ENCODE data around the gene ZNF774. TPM values are rescaled to one million over a fixed set of nuclear protein-coding genes. Genes with fewer than 3 reads are reported as not detected.
A peak's percentile ranks its signal among the peaks of the same experiment; 100 is the strongest.

Gene ZNF774
- total and polyA plus RNA-seq, 2 of the 13 experiments (the other 11 are each of a cell fraction or from before 2014, with no cell fraction given) = 0.59 to 1.4 TPM

DNA sequence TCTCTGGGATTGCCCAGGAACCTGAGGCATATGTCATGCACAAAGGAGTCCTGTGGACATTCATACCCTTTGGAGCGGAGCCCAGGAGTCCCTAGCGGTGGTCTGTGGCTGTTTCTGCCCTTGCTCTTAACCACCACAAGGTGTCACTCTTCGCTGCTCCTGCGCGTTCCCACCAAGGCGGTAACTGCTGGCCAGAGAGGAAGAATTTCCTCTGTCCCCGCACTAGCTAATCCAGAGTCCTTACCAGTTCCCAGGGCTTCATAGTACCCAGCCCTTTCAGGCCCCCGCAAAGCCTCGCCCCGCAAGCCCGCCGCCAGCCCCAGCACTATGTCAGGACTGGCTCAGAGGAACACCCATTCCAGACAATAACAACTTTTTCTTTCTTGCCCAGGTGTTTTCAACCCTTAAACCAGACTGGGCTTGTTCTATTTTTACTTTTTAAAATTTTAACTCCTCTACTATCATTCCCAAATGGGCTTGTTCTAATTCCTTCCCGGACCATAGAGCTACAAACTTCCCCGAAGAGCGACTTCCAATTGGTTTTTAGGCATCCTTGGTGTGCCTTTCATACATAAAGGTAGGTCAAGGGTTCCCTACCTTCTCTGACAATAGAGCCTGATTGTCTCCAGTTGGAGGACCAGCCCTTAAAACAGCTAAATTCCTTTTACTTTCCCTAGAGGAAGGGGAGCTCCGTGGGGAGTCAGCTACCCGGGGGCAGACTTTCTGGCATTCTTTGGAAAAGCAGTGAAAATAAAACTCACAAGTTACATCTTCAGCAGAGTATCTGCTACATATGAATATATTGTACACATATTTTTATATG is 31.8 kb upstream of the ZNF774 start (continued):
- peak; percentile 74; a peak in 3 of 4 replicates for TF ChIP-seq HMGXB4 (CRISPR knock-in tag; IDR thresholded peaks at IDR 0.05; ENCODE audit: borderline replicate concordance in 1 of 2, low read depth in 1 of 2)
- 0 out of 2 replicates have a peak, but pooled peaks have one; percentile 38 for TF ChIP-seq ZFP37 (CRISPR knock-in tag; IDR thresholded peaks at IDR 0.05; ENCODE audit: borderline replicate concordance)
- 0 out of 2 replicates have a peak, but pooled peaks have one; percentile 19 for TF ChIP-seq BORCS8-MEF2B (CRISPR knock-in tag; IDR thresholded peaks at IDR 0.05)
- peak; percentile 16; the same call in 1 of the 2 replicates for TF ChIP-seq ZNF331 (CRISPR knock-in tag; IDR thresholded peaks at IDR 0.05)
- 0 out of 2 replicates have a peak, but pooled peaks have one; percentile 29 for TF ChIP-seq ELF1 (CRISPR knock-in tag; IDR thresholded peaks at IDR 0.05)
- no peak for TF ChIP-seq ZBTB7A (CRISPR knock-in tag; IDR thresholded peaks at IDR 0.05)
- TF ChIP-seq, protein P1, sequence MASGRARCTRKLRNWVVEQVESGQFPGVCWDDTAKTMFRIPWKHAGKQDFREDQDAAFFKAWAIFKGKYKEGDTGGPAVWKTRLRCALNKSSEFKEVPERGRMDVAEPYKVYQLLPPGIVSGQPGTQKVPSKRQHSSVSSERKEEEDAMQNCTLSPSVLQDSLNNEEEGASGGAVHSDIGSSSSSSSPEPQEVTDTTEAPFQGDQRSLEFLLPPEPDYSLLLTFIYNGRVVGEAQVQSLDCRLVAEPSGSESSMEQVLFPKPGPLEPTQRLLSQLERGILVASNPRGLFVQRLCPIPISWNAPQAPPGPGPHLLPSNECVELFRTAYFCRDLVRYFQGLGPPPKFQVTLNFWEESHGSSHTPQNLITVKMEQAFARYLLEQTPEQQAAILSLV (CRISPR knock-in tag; IDR thresholded peaks at IDR 0.05; ENCODE audit: borderline replicate concordance) = 0 out of 2 replicates have a peak, but pooled peaks have one; percentile 43
- TF ChIP-seq, protein P2, sequence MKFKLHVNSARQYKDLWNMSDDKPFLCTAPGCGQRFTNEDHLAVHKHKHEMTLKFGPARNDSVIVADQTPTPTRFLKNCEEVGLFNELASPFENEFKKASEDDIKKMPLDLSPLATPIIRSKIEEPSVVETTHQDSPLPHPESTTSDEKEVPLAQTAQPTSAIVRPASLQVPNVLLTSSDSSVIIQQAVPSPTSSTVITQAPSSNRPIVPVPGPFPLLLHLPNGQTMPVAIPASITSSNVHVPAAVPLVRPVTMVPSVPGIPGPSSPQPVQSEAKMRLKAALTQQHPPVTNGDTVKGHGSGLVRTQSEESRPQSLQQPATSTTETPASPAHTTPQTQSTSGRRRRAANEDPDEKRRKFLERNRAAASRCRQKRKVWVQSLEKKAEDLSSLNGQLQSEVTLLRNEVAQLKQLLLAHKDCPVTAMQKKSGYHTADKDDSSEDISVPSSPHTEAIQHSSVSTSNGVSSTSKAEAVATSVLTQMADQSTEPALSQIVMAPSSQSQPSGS (CRISPR knock-in tag; IDR thresholded peaks at IDR 0.05) = 0 out of 2 replicates have a peak, but pooled peaks have one; percentile 43
- no peak for TF ChIP-seq PHF21A (CRISPR knock-in tag; IDR thresholded peaks at IDR 0.05)
- TF ChIP-seq ZNF329 (CRISPR knock-in tag; IDR thresholded peaks at IDR 0.05; ENCODE audit: low read depth) = no peak
- 0 out of 2 replicates have a peak, but pooled peaks have one; percentile 25 for TF ChIP-seq ISL2 (CRISPR knock-in tag; IDR thresholded peaks at IDR 0.05)
- TF ChIP-seq ERF (CRISPR knock-in tag; IDR thresholded peaks at IDR 0.05) = peak; percentile 26; the same call in 1 of the 2 replicates
- 0 out of 2 replicates have a peak, but pooled peaks have one; percentile 23 for TF ChIP-seq ZNF639 (CRISPR knock-in tag; conservative IDR thresholded peaks at IDR 0.05)
- TF ChIP-seq MYC (CRISPR knock-in tag; IDR thresholded peaks at IDR 0.05; ENCODE audit: borderline replicate concordance) = peak; percentile 33; the same call in 1 of the 2 replicates
- TF ChIP-seq ATF7 (IDR thresholded peaks at IDR 0.05) = no peak
- no peak for TF ChIP-seq ATF7 (CRISPR knock-in tag; IDR thresholded peaks at IDR 0.05)
- TF ChIP-seq ZNF644 (CRISPR knock-in tag; IDR thresholded peaks at IDR 0.05; ENCODE audit: low read depth) = 0 out of 2 replicates have a peak, but pooled peaks have one; percentile 11
- peak; percentile 47; the same call in 1 of the 2 replicates for TF ChIP-seq NAIF1 (CRISPR knock-in tag; IDR thresholded peaks at IDR 0.05; ENCODE audit: borderline replicate concordance)
- peak; percentile 45; the same call in 1 of the 2 replicates for TF ChIP-seq ZSCAN25 (CRISPR knock-in tag; IDR thresholded peaks at IDR 0.05)
- peak; percentile 47 for TF ChIP-seq SAP130 (CRISPR knock-in tag; IDR thresholded peaks at IDR 0.05; ENCODE audit: low read depth)
